ENCODE data around the gene PRICKLE4.
"Not testable (repeated sequence)": the region's sequence is repeated elsewhere in the genome, so short reads cannot be mapped to it uniquely, and the experiment has no call there.

Gene PRICKLE4

GRCh38 chr6:41801380-41801779, 20.8 kb downstream of the PRICKLE4 start:
- no peak for DNase-seq

DNA sequence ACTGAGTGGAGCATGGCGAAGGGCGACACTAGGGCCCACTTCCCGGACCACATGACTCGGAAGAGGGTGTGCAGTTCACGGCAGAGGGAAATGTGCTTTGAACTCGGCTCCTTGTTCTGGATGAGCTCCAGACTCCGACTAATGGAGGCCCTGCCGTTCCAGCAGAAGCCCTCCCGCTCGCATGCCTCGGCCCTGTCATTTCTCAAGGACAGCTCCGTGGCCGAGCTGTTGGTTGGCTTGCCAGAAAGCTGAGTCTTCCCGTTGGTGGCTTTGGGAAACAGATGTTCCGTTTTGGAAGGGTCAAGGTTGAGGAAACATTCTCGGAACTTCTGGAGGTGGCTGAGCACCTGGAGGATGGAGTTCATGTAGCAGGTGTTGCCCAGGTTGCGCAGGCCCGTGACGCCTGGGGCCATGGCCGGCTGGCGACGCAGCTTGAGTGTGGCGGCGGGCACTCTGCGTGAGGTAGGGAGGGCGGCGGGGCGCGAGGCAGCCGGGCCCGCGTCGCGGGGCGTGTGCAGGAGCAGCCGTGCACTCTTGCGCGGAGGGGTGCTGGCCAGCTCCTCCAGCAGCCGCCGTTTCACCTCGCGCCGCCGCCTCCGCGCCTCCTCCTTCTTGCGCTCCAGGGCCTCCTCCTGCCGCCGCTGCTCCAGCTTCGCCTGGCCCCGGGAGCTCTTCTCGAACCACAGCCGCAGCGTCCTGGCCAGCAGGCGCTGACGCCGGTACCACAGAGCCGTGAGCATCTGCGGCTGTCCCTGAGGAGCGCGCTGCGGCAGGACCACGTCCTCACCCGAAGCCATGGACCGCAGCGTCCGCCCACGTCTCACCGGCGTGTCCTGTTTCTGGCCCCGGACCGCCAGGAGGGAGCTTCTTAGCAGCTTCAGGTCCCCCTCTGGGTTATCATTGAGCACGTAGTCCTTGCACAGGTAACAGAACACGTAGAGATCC, 25.5 kb downstream of the PRICKLE4 start:
- no peak for DNase-seq

DNA sequence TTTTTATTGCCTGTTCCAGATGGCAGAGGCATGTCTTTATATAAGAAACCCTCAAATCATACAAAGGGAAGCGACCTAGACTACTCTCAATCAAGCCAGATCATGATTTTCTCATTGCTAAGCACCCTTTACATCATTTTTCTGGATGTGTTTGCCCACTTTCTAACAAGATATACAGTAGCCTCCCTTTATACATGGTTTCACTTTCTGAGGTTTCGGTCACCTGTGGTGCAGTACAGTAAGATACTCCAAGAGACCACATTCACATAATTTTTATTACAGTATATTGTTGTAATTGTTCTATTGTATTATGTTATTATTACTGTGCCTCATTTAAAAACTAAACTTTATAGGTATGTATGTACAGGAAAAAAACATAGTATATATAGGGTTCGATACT, 30.5 kb downstream of the PRICKLE4 start:
- DNase-seq: no peak

GRCh38 chr6:41811946-41812345, 31.4 kb downstream of the PRICKLE4 start:
- DNase-seq: not testable (repeated sequence)

GRCh38 chr6:41813469-41813868, 32.9 kb downstream of the PRICKLE4 start:
- DNase-seq: no peak

DNA sequence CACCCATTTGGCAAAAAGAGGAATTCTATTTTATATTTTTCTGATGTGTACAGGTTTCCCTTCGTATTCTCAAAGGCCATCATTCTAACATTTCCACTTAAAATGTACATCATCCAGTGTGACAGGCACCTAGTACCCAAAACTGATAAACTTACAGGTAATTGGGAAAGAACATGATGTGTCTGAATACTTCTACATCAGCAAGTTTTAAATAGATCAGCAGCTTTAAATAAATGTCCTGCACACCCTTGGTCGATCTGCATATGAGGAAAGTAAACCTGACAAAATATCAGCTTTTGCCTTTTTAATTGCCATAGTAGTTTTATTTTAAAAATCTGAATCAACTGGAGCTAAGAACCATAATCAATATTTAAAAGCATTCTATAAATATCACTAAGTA, 33.4 kb downstream of the PRICKLE4 start:
- DNase-seq: no peak

DNA sequence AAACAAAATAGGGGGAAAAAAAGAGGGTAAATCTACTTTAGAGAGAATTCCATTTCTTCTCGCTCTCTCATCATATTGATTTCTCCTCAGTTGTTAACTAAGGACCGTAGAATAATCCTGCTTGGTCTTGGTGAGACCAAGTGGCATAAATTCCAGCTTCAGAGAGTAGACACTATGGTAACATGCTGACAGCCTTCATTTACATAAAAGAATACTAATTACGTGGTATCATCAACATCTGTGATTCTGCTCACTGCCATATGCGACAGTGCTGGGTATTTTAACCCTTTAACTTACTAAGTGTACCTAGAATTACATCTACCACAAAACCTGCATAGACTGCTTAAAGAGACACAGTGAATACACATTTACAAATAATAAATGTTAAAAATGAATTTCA, 34.0 kb downstream of the PRICKLE4 start:
- no peak for DNase-seq

- DNase-seq: no peak
Measured at GRCh38 chr6:41815587-41815986, 35.0 kb downstream of the PRICKLE4 start.

GRCh38 chr6:41818271-41819054, 37.9 kb downstream of the PRICKLE4 start:
- no peak for DNase-seq

DNA sequence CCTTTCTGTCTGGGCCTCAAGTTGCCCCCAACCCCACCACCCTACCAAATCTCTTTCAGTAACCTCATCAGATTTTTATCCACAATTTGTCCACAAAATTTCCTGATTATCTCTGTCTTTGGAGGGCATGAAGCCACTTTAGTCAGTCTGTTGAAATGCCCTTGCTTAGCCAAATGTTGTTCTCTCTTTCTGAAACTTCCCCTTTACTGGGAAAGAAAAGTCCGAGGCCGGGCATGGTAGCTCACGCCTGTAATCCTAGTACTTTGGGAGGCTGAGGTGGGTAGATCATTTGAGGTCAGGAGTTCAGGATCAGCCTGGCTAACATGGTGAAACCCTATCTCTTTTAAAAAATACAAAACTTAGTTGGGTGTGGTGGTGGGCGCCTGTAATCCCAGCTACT, 40.7 kb downstream of the PRICKLE4 start:
- no peak for DNase-seq

DNA sequence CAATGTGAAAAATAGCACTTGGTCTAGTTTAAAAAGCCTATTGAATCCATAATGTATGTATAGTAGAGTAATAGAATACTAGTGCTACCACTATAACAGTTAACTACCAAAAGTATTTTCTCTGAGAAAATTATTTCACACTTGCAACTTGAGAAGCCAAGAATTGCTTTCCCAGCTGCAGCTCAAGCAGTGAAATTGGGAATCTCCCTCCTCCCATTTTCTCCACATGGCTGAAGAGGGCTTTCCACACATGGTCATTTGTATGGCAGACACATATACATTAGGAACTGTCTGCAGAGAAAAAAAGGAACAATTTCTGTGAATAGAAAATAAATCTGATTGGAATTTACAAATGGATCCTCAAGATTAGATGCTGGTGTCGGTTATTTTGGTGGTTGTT, 41.4 kb downstream of the PRICKLE4 start:
- no peak for DNase-seq

DNA sequence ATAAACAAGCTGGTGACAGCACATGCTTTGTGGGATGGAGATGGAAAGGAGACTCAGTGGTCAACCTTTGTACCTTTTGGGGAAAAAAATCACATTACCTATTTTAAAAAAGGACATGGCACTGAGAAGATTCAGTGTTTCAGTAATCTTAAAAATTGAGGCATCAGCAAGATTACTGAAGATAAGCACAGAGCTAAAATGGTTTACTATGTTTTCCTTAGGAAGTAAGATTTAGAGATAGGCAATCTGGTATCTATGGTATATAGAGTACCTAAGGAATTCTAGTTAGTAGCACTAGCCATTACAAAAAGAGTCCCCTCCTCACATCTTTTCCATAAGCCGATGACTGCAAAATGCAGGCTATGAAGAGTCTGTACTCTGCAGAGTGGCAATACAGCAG, 42.6 kb downstream of the PRICKLE4 start:
- no peak for DNase-seq

DNA sequence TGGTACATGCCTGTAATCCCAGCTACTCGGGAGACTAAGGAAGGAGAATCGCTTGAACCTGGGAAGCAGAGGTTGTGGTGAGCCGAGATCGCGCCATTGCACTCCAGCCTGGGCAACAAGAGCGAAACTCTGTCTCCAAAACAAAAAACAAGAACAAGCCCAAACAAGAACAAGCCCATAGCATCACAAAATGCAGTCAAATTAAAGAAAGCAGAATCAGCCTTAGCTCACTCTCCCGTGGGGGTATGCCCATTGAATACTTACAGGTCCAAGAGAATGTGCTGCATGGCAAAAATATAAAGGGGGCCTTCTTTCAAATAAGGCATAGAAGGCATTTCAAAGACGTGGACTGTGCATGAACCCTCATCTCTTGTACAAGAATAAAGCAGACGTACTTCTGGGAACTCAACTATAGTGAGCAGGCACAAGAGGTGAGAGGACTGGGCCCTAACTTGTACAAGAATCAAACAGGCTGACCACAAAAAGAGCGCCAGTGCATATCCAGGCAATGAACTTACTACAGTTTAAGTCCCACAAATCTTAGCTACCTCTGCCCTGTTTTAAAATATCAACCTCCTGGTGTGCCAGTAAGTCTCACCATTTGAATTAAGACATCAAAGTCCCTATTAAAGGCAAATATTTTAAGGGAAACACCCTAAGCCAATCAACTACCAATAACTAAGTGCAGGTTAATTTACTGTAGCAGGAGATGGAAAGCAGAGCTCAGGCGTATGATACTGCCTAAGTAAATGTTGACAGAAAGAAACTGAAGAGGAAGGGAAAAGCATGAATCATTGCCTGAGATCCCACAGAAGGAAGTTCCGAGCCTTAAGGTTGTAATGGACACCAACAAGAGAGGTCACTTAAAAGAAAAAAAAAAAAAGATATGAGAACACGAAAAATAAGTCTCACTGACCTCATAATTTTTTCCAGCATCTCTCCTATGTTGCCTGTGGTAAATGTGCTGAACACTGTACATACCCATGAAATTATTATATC, 44.3 kb downstream of the PRICKLE4 start:
- no peak for DNase-seq

DNA sequence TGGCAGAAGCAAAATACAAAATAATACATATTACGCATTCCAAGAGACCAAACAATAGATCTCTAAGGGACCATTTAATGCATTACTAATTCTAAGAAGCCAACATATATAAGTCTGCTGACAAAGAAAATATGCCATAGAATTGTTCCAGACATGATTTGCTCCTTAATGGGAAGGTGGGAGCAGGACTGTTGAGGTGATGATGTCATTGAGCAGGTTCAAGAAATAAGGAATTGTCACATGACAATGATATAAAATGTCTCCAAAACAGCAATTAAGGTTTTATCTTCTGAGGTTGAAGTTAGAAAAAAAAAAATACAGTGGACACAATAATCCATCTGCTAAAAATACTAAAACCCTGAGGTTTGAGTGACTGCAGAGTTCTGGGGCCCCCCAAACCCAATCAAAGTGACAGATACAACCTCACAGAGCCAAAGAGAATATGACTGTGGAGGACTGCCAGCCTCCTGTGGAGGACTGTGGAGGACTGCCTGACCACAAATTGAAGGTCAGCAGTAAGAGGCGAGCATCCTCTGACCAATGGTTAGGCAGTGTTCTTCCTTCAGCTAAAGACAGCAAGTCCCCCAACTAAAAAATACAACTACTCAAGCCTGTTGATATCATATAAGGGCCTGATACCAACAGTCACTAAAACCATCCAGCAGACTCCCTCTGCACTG, 45.9 kb downstream of the PRICKLE4 start:
- DNase-seq: no peak

- no peak for DNase-seq
Measured at GRCh38 chr6:41832263-41832662, 51.7 kb downstream of the PRICKLE4 start.

- DNase-seq: no peak
Measured at GRCh38 chr6:41836022-41836659, 55.6 kb downstream of the PRICKLE4 start.

DNA sequence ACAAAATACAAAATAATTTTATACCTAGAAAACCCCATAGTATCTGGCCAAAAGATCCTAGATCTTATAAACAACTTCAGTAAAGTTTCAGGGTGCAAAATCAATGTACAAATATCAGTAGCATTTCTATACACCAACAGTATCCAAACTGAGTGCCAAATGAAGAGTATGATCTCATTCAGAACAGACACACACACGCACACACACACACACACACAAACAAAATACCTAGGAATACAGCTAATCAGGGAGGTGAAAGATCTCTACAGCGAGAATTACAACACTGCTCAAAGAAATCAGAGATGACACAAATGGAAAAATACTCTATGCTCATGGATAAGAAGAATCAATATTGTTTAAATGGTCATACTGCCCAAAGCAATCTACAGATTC, 56.1 kb downstream of the PRICKLE4 start:
- no peak for DNase-seq
